Measurements from ENCODE around the gene ASCC1.
"Not testable (repeated sequence)": the region's sequence is repeated elsewhere in the genome, so short reads cannot be mapped to it uniquely, and the experiment has no call there.

The ASCC1 gene

GRCh38 chr10:72167118-72167517, 49.0 kb downstream of the ASCC1 start:
- TF ChIP-seq CTCF (IDR thresholded peaks at IDR 0.05; ENCODE audit: insufficient read depth, low read length, poor library complexity, severe bottlenecking): no peak
- Histone ChIP-seq H3K36me3 (ENCODE audit: control insufficient read depth, insufficient read depth, low read length) (no peaks in the 10 kb centered on the region), H3K27me3 (replicated peaks; ENCODE audit: control insufficient read depth, insufficient read depth, low read length) (no peaks in the 10 kb centered on the region), H3K4me3 (replicated peaks; ENCODE audit: low read depth, low read length) (no peak overlapping the region)
- no peak for DNase-seq (ENCODE audit: extremely low read depth, insufficient read length)

- TF ChIP-seq CTCF (IDR thresholded peaks at IDR 0.05; ENCODE audit: insufficient read depth, low read length, poor library complexity, severe bottlenecking): no peak
- DNase-seq (ENCODE audit: extremely low read depth, insufficient read length): no peak
- H3K27me3 ChIP-seq (replicated peaks; ENCODE audit: control insufficient read depth, insufficient read depth, low read length): no peaks in the 10 kb centered on the region
- no peaks in the 10 kb centered on the region; the same call in 1 of the 2 replicates for H3K36me3 ChIP-seq (ENCODE audit: control insufficient read depth, insufficient read depth, low read length)
- H3K4me3 ChIP-seq (replicated peaks; ENCODE audit: low read depth, low read length): no peak overlapping the region
Observed at GRCh38 chr10:72164617-72165016, 51.5 kb downstream of the ASCC1 start.

GRCh38 chr10:72162978-72163377, 53.1 kb downstream of the ASCC1 start:
- Histone ChIP-seq H3K4me3 (replicated peaks; ENCODE audit: low read depth, low read length) (no peak overlapping the region), H3K27me3 (replicated peaks; ENCODE audit: control insufficient read depth, insufficient read depth, low read length) (no peaks in the 10 kb centered on the region), H3K36me3 (ENCODE audit: control insufficient read depth, insufficient read depth, low read length) (peaks cover 3% of the 10 kb centered on the region; the same call in 1 of the 2 replicates)
- TF ChIP-seq CTCF (IDR thresholded peaks at IDR 0.05; ENCODE audit: insufficient read depth, low read length, poor library complexity, severe bottlenecking): no peak
- peak; percentile 75 for DNase-seq (ENCODE audit: extremely low read depth, insufficient read length)

- Histone ChIP-seq H3K4me3 (replicated peaks; ENCODE audit: low read depth, low read length) (no peak overlapping the region), H3K36me3 (ENCODE audit: control insufficient read depth, insufficient read depth, low read length) (peaks cover 3% of the 10 kb centered on the region; the same call in 1 of the 2 replicates), H3K27me3 (replicated peaks; ENCODE audit: control insufficient read depth, insufficient read depth, low read length) (no peaks in the 10 kb centered on the region)
- TF ChIP-seq CTCF (IDR thresholded peaks at IDR 0.05; ENCODE audit: insufficient read depth, low read length, poor library complexity, severe bottlenecking): no peak
- no peak for DNase-seq (ENCODE audit: extremely low read depth, insufficient read length)
Observed at GRCh38 chr10:72158176-72158575, 57.9 kb downstream of the ASCC1 start.

GRCh38 chr10:72156223-72156622, 59.9 kb downstream of the ASCC1 start:
- no peak overlapping the region for H3K4me3 ChIP-seq (replicated peaks; ENCODE audit: low read depth, low read length)
- no peaks in the 10 kb centered on the region for H3K27me3 ChIP-seq (replicated peaks; ENCODE audit: control insufficient read depth, insufficient read depth, low read length)
- no peak for TF ChIP-seq CTCF (IDR thresholded peaks at IDR 0.05; ENCODE audit: insufficient read depth, low read length, poor library complexity, severe bottlenecking)
- H3K36me3 ChIP-seq (ENCODE audit: control insufficient read depth, insufficient read depth, low read length): peaks cover 3% of the 10 kb centered on the region
- DNase-seq (ENCODE audit: extremely low read depth, insufficient read length): no peak

GRCh38 chr10:72152286-72152685, 63.8 kb downstream of the ASCC1 start:
- no peak for DNase-seq (ENCODE audit: extremely low read depth, insufficient read length)
- Histone ChIP-seq H3K4me3 (replicated peaks; ENCODE audit: low read depth, low read length) (no peak overlapping the region), H3K27me3 (replicated peaks; ENCODE audit: control insufficient read depth, insufficient read depth, low read length) (no peaks in the 10 kb centered on the region), H3K36me3 (ENCODE audit: control insufficient read depth, insufficient read depth, low read length) (no peaks in the 10 kb centered on the region; the same call in 1 of the 2 replicates)
- TF ChIP-seq CTCF (IDR thresholded peaks at IDR 0.05; ENCODE audit: insufficient read depth, low read length, poor library complexity, severe bottlenecking): no peak

- not testable (repeated sequence) for H3K36me3 ChIP-seq (ENCODE audit: control insufficient read depth, insufficient read depth, low read length); H3K4me3 ChIP-seq (replicated peaks; ENCODE audit: low read depth, low read length); H3K27me3 ChIP-seq (replicated peaks; ENCODE audit: control insufficient read depth, insufficient read depth, low read length); DNase-seq (ENCODE audit: extremely low read depth, insufficient read length)
Observed at GRCh38 chr10:72150746-72151478, 65.2 kb downstream of the ASCC1 start.

- not testable (repeated sequence) for DNase-seq (ENCODE audit: extremely low read depth, insufficient read length); H3K36me3 ChIP-seq (ENCODE audit: control insufficient read depth, insufficient read depth, low read length); H3K27me3 ChIP-seq (replicated peaks; ENCODE audit: control insufficient read depth, insufficient read depth, low read length); H3K4me3 ChIP-seq (replicated peaks; ENCODE audit: low read depth, low read length)
Observed at GRCh38 chr10:72147324-72147584, 68.8 kb downstream of the ASCC1 start.
